ENCODE measurements around the gene FGF1. TPM values are rescaled to one million over a fixed set of nuclear protein-coding genes. Genes with fewer than 3 reads are reported as not detected.
A peak's percentile ranks its signal among the peaks of the same experiment; 100 is the strongest.
"Not testable (repeated sequence)": the region's sequence is repeated elsewhere in the genome, so short reads cannot be mapped to it uniquely, and the experiment has no call there.

FGF1 gene
- total and polyA plus RNA-seq, 2 donors, result 0.99 to 1.6 TPM

- Histone ChIP-seq H3K36me3 (ENCODE audit: control insufficient read depth in 2 of 2, insufficient read depth in 2 of 2, low read length in 1 of 2) (no peaks in the 10 kb centered on the region), H3K27ac (ENCODE audit: low read depth in 1 of 2, low read length in 1 of 2) (no peak overlapping the region), H3K27me3 (ENCODE audit: control insufficient read depth in 2 of 2, insufficient read depth in 1 of 2, low read length in 1 of 2) (peaks cover 2 to 23% of the 10 kb centered on the region in 2 donors), H3K4me1 (ENCODE audit: control insufficient read depth in 2 of 2, insufficient read depth in 2 of 2, low read length in 2 of 2) (no peaks in the 10 kb centered on the region), H3K4me3 (ENCODE audit: low read length in 2 of 2) (no peak overlapping the region), H3K9me3 (ENCODE audit: control insufficient read depth in 2 of 2, insufficient read depth in 1 of 2, low read length in 1 of 2) (peaks cover 0 to 3% of the 10 kb centered on the region in 2 donors)
- DNase-seq (ENCODE audit: low read depth in 6 of 9, low spot score in 9 of 9), result peak; percentile 29 to 77 (median 53)
- WGBS, result 29% methylated on average over 13 of the region's 13 CpGs
Observed at GRCh38 chr5:142655339-142656267, 30.3 kb downstream of the FGF1 start.

- no peak overlapping the region for H3K4me3 ChIP-seq (ENCODE audit: low read length in 2 of 2)
- DNase-seq (ENCODE audit: low read depth in 6 of 9, low spot score in 9 of 9), result no peak
- no peak overlapping the region for H3K27ac ChIP-seq (ENCODE audit: low read depth in 1 of 2, low read length in 1 of 2)
Observed at GRCh38 chr5:142654578-142655058, 31.3 kb downstream of the FGF1 start.

DNA sequence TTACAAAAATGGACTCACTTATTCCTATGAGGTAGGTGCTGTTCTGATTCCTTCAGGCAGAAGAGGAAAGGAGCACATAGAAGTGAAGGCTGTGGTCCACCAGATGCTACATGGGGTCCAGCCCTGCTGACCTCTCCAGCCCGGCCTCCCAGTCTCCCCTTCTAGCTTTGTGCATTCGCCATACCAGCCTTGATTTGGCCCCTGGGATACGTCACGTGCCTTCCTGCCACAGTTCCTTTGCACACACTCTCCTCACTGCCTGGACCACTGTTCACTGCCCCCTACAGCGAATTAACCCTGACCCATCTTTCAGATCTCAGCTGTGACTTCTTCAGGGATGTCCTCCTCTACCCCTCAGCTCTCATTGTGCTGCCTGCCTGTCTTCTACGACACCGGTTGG is 32.6 kb downstream of the FGF1 start:
- Histone ChIP-seq H3K4me1 (ENCODE audit: control insufficient read depth in 2 of 2, insufficient read depth in 2 of 2, low read length in 2 of 2) (no peaks in the 10 kb centered on the region), H3K27me3 (ENCODE audit: control insufficient read depth in 2 of 2, insufficient read depth in 1 of 2, low read length in 1 of 2) (peaks cover 2 to 23% of the 10 kb centered on the region in 2 donors), H3K9me3 (ENCODE audit: control insufficient read depth in 2 of 2, insufficient read depth in 1 of 2, low read length in 1 of 2) (peaks cover 0 to 3% of the 10 kb centered on the region in 2 donors), H3K36me3 (ENCODE audit: control insufficient read depth in 2 of 2, insufficient read depth in 2 of 2, low read length in 1 of 2) (no peaks in the 10 kb centered on the region), H3K27ac (ENCODE audit: low read depth in 1 of 2, low read length in 1 of 2) (no peak overlapping the region), H3K4me3 (ENCODE audit: low read length in 2 of 2) (no peak overlapping the region)
- WGBS, result 97% methylated on average over 7 of the region's 7 CpGs
- no peak for DNase-seq (ENCODE audit: low read depth in 6 of 9, low spot score in 9 of 9)

More at GRCh38 chr5:142654578-142655058, 31.3 kb downstream of the FGF1 start:
- Histone ChIP-seq H3K4me1 (ENCODE audit: control insufficient read depth in 2 of 2, insufficient read depth in 2 of 2, low read length in 2 of 2) (no peaks in the 10 kb centered on the region), H3K9me3 (ENCODE audit: control insufficient read depth in 2 of 2, insufficient read depth in 1 of 2, low read length in 1 of 2) (peaks cover 0 to 3% of the 10 kb centered on the region in 2 donors), H3K27me3 (ENCODE audit: control insufficient read depth in 2 of 2, insufficient read depth in 1 of 2, low read length in 1 of 2) (peaks cover 2 to 23% of the 10 kb centered on the region in 2 donors), H3K36me3 (ENCODE audit: control insufficient read depth in 2 of 2, insufficient read depth in 2 of 2, low read length in 1 of 2) (no peaks in the 10 kb centered on the region)
- 86% methylated on average over 8 of the region's 8 CpGs for WGBS

GRCh38 chr5:142652563-142652962 is 33.3 kb downstream of the FGF1 start:
- Histone ChIP-seq H3K9me3 (ENCODE audit: control insufficient read depth in 2 of 2, insufficient read depth in 1 of 2, low read length in 1 of 2) (peaks cover 0 to 3% of the 10 kb centered on the region in 2 donors), H3K4me3 (ENCODE audit: low read length in 2 of 2) (no peak overlapping the region), H3K36me3 (ENCODE audit: control insufficient read depth in 2 of 2, insufficient read depth in 2 of 2, low read length in 1 of 2) (no peaks in the 10 kb centered on the region), H3K4me1 (ENCODE audit: control insufficient read depth in 2 of 2, insufficient read depth in 2 of 2, low read length in 2 of 2) (no peaks in the 10 kb centered on the region), H3K27me3 (ENCODE audit: control insufficient read depth in 2 of 2, insufficient read depth in 1 of 2, low read length in 1 of 2) (peaks cover 2 to 23% of the 10 kb centered on the region in 2 donors), H3K27ac (ENCODE audit: low read depth in 1 of 2, low read length in 1 of 2) (no peak overlapping the region)
- DNase-seq (ENCODE audit: low read depth in 6 of 9, low spot score in 9 of 9), result no peak
- WGBS, result 96% methylated on average over 10 of the region's 10 CpGs

GRCh38 chr5:142650881-142651280 is 35.0 kb downstream of the FGF1 start:
- Histone ChIP-seq H3K4me1 (ENCODE audit: control insufficient read depth in 2 of 2, insufficient read depth in 2 of 2, low read length in 2 of 2) (no peaks in the 10 kb centered on the region), H3K36me3 (ENCODE audit: control insufficient read depth in 2 of 2, insufficient read depth in 2 of 2, low read length in 1 of 2) (no peaks in the 10 kb centered on the region), H3K27ac (ENCODE audit: low read depth in 1 of 2, low read length in 1 of 2) (no peak overlapping the region), H3K27me3 (ENCODE audit: control insufficient read depth in 2 of 2, insufficient read depth in 1 of 2, low read length in 1 of 2) (peaks cover 2 to 23% of the 10 kb centered on the region in 2 donors), H3K4me3 (ENCODE audit: low read length in 2 of 2) (no peak overlapping the region), H3K9me3 (ENCODE audit: control insufficient read depth in 2 of 2, insufficient read depth in 1 of 2, low read length in 1 of 2) (peaks cover 0 to 3% of the 10 kb centered on the region in 2 donors)
- 90% methylated on average over 8 of the region's 8 CpGs for WGBS
- DNase-seq (ENCODE audit: low read depth in 6 of 9, low spot score in 9 of 9), result no peak

GRCh38 chr5:142650060-142650459 is 35.8 kb downstream of the FGF1 start:
- 86% methylated on average over 3 of the region's 3 CpGs for WGBS
- no peak overlapping the region for H3K27ac ChIP-seq (ENCODE audit: low read depth in 1 of 2, low read length in 1 of 2)
- H3K4me3 ChIP-seq (ENCODE audit: low read length in 2 of 2), result no peak overlapping the region
- DNase-seq (ENCODE audit: low read depth in 6 of 9, low spot score in 9 of 9), result no peak
- H3K36me3 ChIP-seq (ENCODE audit: control insufficient read depth in 2 of 2, insufficient read depth in 2 of 2, low read length in 1 of 2), result no peaks in the 10 kb centered on the region
- H3K27me3 ChIP-seq (ENCODE audit: control insufficient read depth in 2 of 2, insufficient read depth in 1 of 2, low read length in 1 of 2), result peaks cover 2 to 15% of the 10 kb centered on the region in 2 donors
- H3K9me3 ChIP-seq (ENCODE audit: control insufficient read depth in 2 of 2, insufficient read depth in 1 of 2, low read length in 1 of 2), result peaks cover 0 to 3% of the 10 kb centered on the region in 2 donors
- no peaks in the 10 kb centered on the region for H3K4me1 ChIP-seq (ENCODE audit: control insufficient read depth in 2 of 2, insufficient read depth in 2 of 2, low read length in 2 of 2)

DNA sequence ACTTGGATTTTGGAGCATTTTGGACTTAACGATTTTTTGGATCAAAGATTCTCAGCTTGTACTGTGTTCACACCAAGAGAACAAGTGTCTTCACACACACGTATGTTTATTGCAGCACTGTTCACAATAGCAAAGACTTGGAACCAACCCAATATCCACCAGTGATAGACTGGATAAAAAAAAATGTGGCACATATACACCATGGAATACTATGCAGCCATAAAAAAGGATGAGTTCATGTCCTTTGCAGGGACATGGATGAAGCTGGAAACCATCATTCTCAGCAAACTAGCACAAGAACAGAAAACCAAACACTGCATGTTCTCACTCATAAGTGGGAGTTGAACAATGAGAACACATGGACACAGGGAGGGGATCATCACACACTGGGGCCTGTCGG is 37.8 kb downstream of the FGF1 start:
- DNase-seq (ENCODE audit: low read depth in 6 of 9, low spot score in 9 of 9); H3K27me3 ChIP-seq (ENCODE audit: control insufficient read depth in 2 of 2, insufficient read depth in 1 of 2, low read length in 1 of 2); H3K27ac ChIP-seq (ENCODE audit: low read depth in 1 of 2, low read length in 1 of 2); H3K4me3 ChIP-seq (ENCODE audit: low read length in 2 of 2); H3K9me3 ChIP-seq (ENCODE audit: control insufficient read depth in 2 of 2, insufficient read depth in 1 of 2, low read length in 1 of 2); H3K36me3 ChIP-seq (ENCODE audit: control insufficient read depth in 2 of 2, insufficient read depth in 2 of 2, low read length in 1 of 2); H3K4me1 ChIP-seq (ENCODE audit: control insufficient read depth in 2 of 2, insufficient read depth in 2 of 2, low read length in 2 of 2): not testable (repeated sequence)
- 97% methylated on average over 3 of the region's 3 CpGs for WGBS

DNA sequence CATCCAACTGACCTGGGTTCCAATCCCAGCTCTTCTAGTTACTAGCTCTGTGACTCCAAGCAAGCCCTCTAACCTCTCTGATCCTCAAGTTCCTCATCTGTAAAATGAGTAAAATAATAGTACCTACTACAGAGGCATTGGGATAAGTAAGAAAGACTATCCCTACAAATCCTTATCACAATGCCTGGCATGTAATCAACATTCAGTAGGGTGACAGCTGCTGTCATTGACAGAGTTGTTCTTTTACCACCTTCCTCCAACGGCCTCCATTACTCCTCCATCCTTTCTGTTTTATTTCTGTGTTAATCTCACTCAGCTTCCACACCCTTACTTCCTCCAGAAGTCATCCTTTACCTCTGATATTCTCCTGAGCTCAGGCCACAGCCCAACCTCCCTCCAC is 40.4 kb downstream of the FGF1 start:
- no peak for DNase-seq (ENCODE audit: low read depth in 6 of 9, low spot score in 9 of 9)
- Histone ChIP-seq H3K4me3 (ENCODE audit: low read length in 2 of 2) (no peak overlapping the region), H3K27me3 (ENCODE audit: control insufficient read depth in 2 of 2, insufficient read depth in 1 of 2, low read length in 1 of 2) (peaks cover under 1 to 3% of the 10 kb centered on the region in 2 donors), H3K27ac (ENCODE audit: low read depth in 1 of 2, low read length in 1 of 2) (no peak overlapping the region), H3K9me3 (ENCODE audit: control insufficient read depth in 2 of 2, insufficient read depth in 1 of 2, low read length in 1 of 2) (no peaks in the 10 kb centered on the region), H3K4me1 (ENCODE audit: control insufficient read depth in 2 of 2, insufficient read depth in 2 of 2, low read length in 2 of 2) (no peaks in the 10 kb centered on the region), H3K36me3 (ENCODE audit: control insufficient read depth in 2 of 2, insufficient read depth in 2 of 2, low read length in 1 of 2) (no peaks in the 10 kb centered on the region)
- WGBS, result 73% methylated on average over 1 of the region's 1 CpG

- DNase-seq (ENCODE audit: low read depth in 6 of 9, low spot score in 9 of 9), result no peak
Observed at GRCh38 chr5:142644640-142645361, 41.1 kb downstream of the FGF1 start.

More at GRCh38 chr5:142644640-142645361, 41.1 kb downstream of the FGF1 start:
- H3K9me3 ChIP-seq (ENCODE audit: control insufficient read depth in 2 of 2, insufficient read depth in 1 of 2, low read length in 1 of 2), result no peaks in the 10 kb centered on the region
- no peak overlapping the region for H3K4me3 ChIP-seq (ENCODE audit: low read length in 2 of 2)
- H3K4me1 ChIP-seq (ENCODE audit: control insufficient read depth in 2 of 2, insufficient read depth in 2 of 2, low read length in 2 of 2), result no peaks in the 10 kb centered on the region
- peaks cover 2 to 3% of the 10 kb centered on the region in 2 donors for H3K27me3 ChIP-seq (ENCODE audit: control insufficient read depth in 2 of 2, insufficient read depth in 1 of 2, low read length in 1 of 2)
- 90% methylated on average over 10 of the region's 10 CpGs for WGBS
- no peak overlapping the region for H3K27ac ChIP-seq (ENCODE audit: low read depth in 1 of 2, low read length in 1 of 2)
- no peaks in the 10 kb centered on the region for H3K36me3 ChIP-seq (ENCODE audit: control insufficient read depth in 2 of 2, insufficient read depth in 2 of 2, low read length in 1 of 2)
